HG02623 (cell line): Measurements from ENCODE around the gene OR2G2.

ENCODE experiments used
- ATAC-seq: cut with Tn5 transposase; IDR thresholded peaks from one replicate; pipeline ENCODE4 v1.9.1; 2021; ENCODE audit warnings: moderate library complexity; ENCODE audit not compliant: unreplicated experiment

The OR2G2 gene, protein sequence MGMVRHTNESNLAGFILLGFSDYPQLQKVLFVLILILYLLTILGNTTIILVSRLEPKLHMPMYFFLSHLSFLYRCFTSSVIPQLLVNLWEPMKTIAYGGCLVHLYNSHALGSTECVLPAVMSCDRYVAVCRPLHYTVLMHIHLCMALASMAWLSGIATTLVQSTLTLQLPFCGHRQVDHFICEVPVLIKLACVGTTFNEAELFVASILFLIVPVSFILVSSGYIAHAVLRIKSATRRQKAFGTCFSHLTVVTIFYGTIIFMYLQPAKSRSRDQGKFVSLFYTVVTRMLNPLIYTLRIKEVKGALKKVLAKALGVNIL

GRCh38 chr1:247588060-247588459, at the start of gene OR2G2:
OR2G2 (plus strand) TSS chr1:247588360; CDS start chr1:247588360, 0 bp downstream.
- no peak for ATAC-seq

GRCh38 chr1:247538561-247538960, 49.6 kb upstream of the OR2G2 start:
- ATAC-seq, result no peak

- no peak for ATAC-seq
These were observed 48.9 kb upstream of the OR2G2 start for GRCh38 chr1:247539215-247539614.

GRCh38 chr1:247540581-247540980, 47.6 kb upstream of the OR2G2 start:
- no peak for ATAC-seq

GRCh38 chr1:247542811-247543210, 45.3 kb upstream of the OR2G2 start:
- no peak for ATAC-seq

- ATAC-seq, result no peak
These were observed 40.1 kb upstream of the OR2G2 start for GRCh38 chr1:247548092-247548491.

GRCh38 chr1:247548769-247549182, 39.4 kb upstream of the OR2G2 start, which contains the start of gene GCSAML:
GCSAML (plus strand) TSS chr1:247549134; CDS start chr1:247549192, 58 bp downstream.
- ATAC-seq, result no peak

DNA sequence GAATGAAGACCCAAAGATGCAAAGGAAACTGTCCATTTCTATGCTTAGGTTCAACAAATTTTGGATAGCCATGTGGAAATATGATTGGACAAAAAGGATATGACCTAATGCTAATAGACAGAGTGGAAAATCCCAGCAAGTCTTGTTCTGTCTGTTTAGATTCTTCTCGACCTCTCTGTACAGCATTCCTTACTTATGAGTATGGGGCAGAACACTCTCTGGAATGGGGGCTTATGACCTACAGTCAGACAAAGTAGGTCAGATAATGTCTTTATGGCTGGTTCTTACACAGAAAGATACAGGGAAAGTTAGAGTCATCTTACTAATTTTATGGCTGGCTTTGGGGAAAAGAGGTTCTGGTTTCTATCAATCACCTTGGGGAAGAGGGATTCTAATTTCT, 36.4 kb upstream of the OR2G2 start:
- no peak for ATAC-seq

- no peak for ATAC-seq
These were observed 35.9 kb upstream of the OR2G2 start for GRCh38 chr1:247552231-247552630.

DNA sequence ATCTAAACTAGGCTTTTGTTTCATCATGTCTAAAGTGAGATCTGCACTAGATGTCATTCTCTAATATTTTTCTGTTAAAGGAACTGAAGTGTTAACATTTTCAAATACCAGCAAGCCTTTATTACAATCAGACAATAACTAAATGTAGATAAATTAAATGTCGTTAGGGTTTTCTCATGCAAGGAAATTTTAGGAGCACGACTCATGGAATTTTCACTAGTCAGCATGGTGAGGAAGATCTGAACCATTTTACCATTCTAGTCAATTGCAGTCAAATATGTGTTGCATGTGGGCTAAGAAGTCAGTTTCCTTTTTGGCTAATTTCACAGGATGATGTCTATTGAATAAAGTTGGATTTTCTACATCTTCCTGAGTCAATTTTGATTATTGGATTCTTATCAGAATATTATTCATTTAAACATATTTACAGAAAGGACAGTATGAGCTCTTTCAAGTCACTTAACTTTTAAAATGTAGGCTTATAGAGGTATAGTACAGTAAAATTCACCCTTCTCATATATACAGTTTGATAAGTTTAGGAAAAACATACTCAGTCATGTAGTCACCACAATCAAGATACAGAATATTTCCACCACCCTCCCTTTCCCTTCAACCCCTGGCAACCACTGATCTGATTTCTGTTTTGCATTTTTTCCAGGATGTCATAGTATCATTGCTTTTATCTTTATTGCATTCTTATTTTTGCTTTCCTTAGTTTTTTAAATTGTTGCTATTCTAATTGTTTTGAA, 30.1 kb upstream of the OR2G2 start:
- no peak for ATAC-seq

- ATAC-seq, result no peak
These were observed 26.4 kb upstream of the OR2G2 start for GRCh38 chr1:247561711-247562110.

- no peak for ATAC-seq
These were observed 26.0 kb upstream of the OR2G2 start for GRCh38 chr1:247562198-247562597.

GRCh38 chr1:247574236-247574635, 13.9 kb upstream of the OR2G2 start:
- ATAC-seq, result no peak

GRCh38 chr1:247574664-247575063, 13.5 kb upstream of the OR2G2 start:
- ATAC-seq, result no peak

DNA sequence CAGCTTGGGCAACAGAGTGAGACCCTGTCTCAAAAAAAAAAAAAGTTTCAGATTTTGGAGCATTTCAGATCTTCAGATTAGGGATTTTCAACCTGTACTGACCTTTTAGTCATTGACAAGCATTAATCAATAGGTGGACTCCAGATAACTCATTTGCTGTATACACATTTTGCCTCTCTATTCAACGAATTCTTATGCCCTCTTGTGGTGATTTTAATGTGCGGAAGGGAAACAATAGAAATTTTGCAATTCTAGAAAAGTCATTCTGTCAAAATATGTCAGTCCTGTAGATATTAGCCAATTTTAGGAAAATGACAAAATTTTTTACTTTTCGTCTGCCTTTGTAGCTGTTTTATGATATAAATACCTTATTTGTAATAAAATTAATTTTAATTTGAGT, 11.6 kb upstream of the OR2G2 start:
- no peak for ATAC-seq

GRCh38 chr1:247578946-247579460, 9.2 kb upstream of the OR2G2 start:
- no peak for ATAC-seq

DNA sequence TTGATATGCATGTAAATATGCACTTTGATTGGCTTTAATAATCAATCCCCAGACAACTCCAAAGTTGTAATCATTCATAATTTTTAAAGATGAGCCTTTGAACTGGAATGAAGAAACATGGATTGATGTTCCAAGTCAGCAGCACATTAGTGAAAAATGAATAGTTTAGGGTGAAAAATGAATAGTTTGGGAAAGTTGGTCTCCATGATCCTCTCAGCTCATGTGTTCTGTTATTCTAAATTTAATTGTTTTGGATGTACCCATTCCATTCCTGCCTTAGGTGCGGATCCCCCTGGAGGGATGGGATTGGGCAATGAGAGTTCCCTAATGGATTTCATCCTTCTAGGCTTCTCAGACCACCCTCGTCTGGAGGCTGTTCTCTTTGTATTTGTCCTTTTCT, 17.1 kb downstream of the OR2G2 start, which contains the start of gene OR2G3:
OR2G3 (plus strand) TSS at position 301 of the 400 bp plus-strand sequence; CDS start at position 301, 0 bp downstream.
- ATAC-seq, result no peak

GRCh38 chr1:247613405-247613804, 25.2 kb downstream of the OR2G2 start:
- no peak for ATAC-seq

DNA sequence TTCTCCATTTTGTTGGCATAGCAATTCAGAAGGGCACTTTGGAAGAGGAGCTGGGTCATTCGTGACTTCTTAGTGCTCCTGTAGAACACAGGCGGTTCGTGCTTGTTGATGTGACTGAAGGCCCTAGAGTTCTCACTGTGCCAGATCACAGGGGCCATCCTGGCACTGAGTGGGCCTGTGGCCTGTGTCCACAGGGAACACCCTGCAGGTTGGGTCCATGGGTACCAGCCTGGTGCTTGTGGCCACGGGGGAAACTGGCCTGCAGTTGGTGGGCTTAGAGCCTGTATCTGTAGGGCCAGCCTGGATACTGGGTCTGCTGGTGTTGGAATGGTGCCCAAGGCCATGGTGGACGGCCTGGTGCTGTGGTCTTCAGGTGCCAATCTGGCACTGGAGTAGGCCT, 26.5 kb downstream of the OR2G2 start:
- ATAC-seq, result no peak

- no peak for ATAC-seq
These were observed 39.8 kb downstream of the OR2G2 start for GRCh38 chr1:247627951-247628350.

- ATAC-seq, result no peak
These were observed 49.9 kb downstream of the OR2G2 start for GRCh38 chr1:247638011-247638410.

DNA sequence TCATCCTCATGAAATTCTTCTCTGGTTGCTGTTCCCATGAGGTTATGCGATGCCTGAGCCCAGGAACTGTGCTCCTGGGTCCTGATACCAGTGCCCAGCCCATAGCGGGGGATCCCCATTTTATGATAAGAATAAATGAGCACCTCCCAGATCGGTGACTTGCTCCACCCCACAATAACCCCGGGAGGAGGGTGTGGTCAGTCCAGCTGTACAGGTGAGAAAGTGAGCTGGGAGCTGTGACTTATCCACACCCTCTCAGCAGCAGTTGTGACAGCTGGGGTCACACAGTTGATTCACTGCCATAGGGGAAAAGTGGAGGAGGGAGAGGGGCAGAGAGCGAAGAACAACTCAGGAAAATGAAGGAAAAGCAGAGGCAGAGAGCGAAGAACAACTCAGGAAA, 50.6 kb downstream of the OR2G2 start:
- no peak for ATAC-seq
